AG10803 (cell line): Measurements from ENCODE around the gene DPH1.
A peak's percentile ranks its signal among the peaks of the same experiment; 100 is the strongest.

Experiments
- DNase-seq: peaks from one replicate; pipeline ENCODE4 v3.0.0; 2010; ENCODE audit warnings: low read depth
- H3K4me3 ChIP-seq: 2 replicates; pipeline ENCODE4 v1.5.1; 2011; ENCODE audit warnings: mild to moderate bottlenecking, low read length, control low read depth
- CTCF ChIP-seq: conservative IDR thresholded peaks from 2 replicates; pipeline ENCODE4 v1.5.1; 2011; ENCODE audit warnings: mild to moderate bottlenecking, low read length, control low read depth, inconsistent platforms

The DPH1 gene

GRCh38 chr17:2068519-2069051, 38.6 kb downstream of the DPH1 start:
- peak; percentile 53 for DNase-seq
- H3K4me3 ChIP-seq, result no peak overlapping the region
- no peak for TF ChIP-seq CTCF

- no peak for TF ChIP-seq CTCF
- no peak for DNase-seq
These were observed 40.5 kb downstream of the DPH1 start for GRCh38 chr17:2070241-2071023.

GRCh38 chr17:2071024-2071385, 41.1 kb downstream of the DPH1 start:
- TF ChIP-seq CTCF, result no peak
- DNase-seq, result no peak
- no peak overlapping the region for H3K4me3 ChIP-seq

More at GRCh38 chr17:2070241-2071023, 40.5 kb downstream of the DPH1 start:
- H3K4me3 ChIP-seq, result no peak overlapping the region

GRCh38 chr17:2071455-2072281, 41.7 kb downstream of the DPH1 start:
- DNase-seq, result peak; percentile 55
- H3K4me3 ChIP-seq, result no peak overlapping the region
- TF ChIP-seq CTCF, result no peak

- no peak overlapping the region for H3K4me3 ChIP-seq
- no peak for DNase-seq
- TF ChIP-seq CTCF, result no peak
These were observed 45.0 kb downstream of the DPH1 start for GRCh38 chr17:2074919-2075318.

GRCh38 chr17:2075336-2076086, 45.6 kb downstream of the DPH1 start:
- DNase-seq, result peak; percentile 45
- TF ChIP-seq CTCF, result no peak; the same call in 1 of the 2 replicates
- H3K4me3 ChIP-seq, result no peak overlapping the region
